Fibroblast of the conjunctiva (primary cell): ENCODE results near the gene EVC.

Experiments used
- DNase-seq: peaks from one replicate; pipeline ENCODE4 v3.0.0-alpha.2; 2010; ENCODE audit warnings: low read depth

The EVC gene

DNA sequence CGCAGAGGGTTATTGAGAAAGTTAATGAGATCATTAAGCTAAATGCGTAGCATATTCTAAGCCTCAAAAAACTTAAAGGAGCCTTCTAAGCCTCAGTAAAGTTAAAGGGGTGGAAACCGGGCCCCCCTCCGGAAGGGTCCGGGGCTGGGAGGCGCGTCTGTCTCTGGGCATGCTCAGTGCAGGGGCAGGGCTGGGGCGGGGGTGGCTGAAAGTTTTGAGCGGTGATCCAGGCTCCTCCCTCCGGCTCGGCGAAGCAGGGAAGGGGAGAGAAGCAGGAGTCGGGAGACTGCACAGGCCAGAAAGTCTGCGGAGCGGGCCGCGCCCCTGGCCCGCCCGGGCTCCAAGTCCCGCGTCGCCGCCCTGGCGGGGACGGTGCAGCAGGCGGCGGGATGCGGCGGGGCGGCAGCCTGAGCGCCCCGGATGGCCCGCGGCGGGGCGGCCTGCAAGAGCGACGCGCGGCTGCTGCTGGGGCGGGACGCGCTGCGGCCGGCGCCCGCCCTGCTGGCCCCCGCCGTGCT, at the start of gene EVC:
Gene EVC (plus strand): TSS at position 241 of the 518 bp plus-strand sequence. CDS start 180 bp downstream, at position 421.
- DNase-seq: peak; percentile 63

DNA sequence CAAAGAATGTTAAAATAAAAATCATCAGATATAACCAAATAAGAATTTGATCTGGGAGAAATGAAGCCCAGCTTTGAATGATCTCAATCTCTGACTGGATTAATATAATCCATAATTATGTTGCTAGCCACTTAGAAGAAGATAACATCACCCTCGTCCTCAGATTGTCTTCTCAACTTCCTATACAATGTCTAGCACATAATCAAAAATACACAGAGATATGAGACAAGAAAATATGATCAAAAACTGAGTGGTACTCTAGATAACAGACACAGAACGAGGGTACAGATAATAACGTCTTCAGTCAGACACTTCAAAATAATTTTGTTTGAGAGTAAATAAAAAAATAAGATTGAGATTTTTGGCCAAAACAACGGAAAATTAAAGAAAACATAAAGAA, 49.8 kb upstream of the EVC start:
- DNase-seq: no peak

DNA sequence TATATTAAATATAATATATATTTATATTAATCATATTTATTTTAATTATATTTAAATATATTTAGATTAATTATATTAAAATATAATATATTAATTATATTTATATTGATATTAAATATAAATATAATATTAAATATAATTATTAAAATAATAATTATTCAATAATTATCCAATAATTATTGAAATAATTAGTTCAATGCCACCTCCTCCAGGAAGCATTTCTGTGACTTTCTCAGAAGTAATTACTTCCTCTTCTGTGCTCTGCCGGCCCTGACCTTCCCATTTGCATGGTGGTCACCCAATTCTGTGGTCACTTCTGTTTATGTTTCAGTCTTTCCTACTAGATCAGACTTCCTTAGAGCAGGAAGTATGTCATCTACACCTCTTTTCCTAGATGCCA, 48.4 kb upstream of the EVC start:
- no peak for DNase-seq

DNA sequence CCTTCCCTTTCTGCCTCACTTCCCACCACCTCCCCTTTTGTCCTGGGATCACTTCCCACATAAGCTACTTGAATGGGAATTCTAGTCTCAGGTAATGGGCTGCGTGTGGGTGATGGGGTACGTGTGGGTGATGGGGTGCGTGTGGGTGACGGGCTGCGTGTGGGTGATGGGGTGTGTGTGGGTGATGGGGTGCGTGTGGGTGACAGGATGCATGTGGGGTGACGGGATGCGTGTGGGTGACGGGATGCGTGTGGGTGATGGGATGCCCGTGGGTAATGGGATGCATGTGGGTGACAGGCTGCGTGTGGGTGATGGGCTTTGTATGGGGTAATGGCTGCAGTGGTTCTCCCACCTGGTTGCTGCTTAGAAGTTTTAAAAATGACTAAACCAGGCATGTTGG, 46.2 kb upstream of the EVC start:
- no peak for DNase-seq

DNA sequence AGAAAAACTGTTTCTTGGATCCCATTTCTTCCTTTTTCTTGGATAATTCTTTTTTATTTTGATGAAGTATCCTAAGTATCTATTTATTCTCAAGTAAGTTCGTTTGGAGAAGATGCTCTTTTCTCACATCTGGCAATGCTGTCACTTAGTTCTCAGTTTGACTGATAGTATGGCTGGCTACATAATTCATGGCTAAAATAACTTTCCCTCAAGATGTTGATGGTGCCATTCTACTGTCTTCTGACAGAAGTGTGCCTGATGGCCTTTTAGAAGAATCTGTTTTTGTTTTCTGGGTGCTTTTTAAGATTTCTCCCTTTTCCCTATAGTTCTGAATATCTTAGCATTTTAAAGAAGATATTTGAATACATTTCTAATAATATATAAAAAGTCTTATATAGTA, 44.3 kb upstream of the EVC start:
- DNase-seq: no peak

DNA sequence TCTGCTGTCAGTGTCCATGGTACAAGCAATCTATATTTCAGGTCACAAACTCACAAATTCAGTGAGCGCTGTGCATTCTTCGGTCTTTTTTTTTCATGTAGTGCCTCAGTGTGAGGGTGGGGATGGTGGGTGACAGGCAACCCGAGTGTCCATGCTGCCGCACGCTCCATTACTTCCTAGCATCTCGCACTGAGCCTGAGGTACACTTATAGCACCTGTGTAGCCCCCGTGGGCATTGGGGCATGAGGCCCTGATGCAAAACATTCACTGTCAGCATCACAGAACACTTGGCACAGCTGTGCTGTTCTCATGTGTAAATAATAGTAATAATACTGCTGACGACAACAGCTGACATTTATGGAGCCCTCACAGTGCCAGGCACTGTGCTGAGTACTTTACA, 34.2 kb upstream of the EVC start:
- DNase-seq: no peak

DNA sequence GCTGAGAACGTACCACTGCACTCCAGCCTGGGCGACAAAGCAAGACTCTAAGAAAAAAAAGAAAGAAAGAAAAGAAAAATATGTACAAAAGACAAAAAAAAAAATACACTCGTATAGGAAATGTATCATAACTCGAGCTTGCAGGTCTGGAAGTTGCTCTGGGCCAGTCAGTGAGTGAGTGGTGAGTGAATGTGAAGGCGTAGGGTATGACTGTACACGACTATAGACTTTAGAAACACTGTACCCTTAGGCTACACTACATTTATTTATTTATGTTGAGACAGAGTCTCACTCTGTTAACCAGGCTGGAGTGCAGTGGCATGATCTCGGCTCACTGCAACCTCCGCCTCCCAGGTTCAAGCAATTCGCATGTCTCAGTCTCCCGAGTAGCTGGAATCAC, 32.0 kb upstream of the EVC start:
- no peak for DNase-seq

DNA sequence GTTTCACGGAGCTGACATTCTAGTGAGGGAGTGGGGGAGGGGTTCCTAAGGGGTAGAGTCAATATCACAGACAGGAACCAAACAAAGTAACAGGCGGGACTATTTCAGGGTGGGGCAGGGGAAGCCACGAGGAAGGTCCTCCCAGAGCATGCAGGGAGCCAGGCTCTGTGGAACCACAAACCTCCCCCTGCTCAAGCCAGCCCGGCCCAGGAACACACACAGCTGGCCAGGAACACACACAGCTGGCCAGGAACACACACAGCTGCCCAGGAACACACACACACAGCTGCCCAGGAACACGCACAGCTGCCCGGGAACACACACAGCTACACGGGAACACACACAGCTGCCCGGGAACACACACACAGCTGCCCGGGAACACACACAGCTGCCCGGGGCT, 27.4 kb upstream of the EVC start:
- DNase-seq: no peak

DNA sequence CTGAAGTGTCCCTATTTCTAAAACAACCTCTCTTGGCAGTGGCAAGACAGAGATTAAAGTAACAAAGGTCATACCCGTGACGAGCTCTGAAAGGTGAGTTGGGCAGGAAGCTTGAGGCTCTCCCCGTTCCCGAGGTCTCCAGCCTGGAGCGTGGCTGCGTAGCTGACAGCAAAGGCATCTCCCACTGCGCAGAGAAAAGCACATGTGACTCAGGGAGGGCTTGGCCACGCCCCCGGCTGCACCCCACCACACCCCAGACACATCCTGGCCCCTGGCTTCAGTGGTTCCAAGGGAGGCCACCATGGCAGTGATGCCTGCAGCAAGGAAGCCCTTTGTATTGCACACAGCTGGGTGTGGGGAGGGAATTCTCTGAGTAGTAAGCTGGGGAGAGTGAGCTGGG, 25.7 kb upstream of the EVC start:
- no peak for DNase-seq

DNA sequence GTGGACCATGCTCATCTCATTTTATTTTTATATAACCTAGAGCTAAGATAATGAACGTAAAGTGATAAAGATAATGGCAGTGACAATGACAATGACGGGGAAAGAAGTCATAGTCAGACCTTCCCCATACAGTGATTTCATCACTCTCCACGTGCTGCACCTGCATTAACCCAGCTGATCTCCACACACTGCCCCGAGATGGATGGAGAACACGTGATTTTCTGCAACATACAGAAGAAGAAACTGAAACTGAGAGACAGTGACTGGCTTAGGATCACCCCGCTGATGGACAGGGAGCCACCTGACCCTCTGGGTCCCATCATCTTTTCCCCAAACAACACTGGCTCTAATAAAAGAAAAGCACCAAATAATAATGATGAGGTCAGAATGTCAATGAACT, 24.7 kb upstream of the EVC start:
- DNase-seq: no peak

DNA sequence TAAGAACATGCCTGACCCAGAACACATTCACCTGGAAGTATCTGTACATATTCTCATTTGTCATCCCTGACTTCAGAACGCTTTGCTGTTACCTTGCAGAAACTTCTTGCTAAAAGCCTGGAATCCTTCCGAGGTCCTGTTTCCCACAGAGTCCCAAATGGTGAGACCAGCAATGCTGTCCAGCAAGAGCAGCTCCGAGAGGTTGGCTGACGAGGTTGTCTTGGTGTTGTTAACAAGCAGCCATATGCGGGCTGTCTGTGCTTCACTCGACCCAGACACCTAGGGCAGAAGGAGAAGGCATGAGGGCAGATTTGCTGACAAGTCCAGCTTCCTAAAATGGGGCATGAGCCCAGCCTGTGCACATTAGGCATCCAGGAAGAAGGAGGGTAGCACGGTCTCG, 21.9 kb upstream of the EVC start:
- DNase-seq: no peak

DNA sequence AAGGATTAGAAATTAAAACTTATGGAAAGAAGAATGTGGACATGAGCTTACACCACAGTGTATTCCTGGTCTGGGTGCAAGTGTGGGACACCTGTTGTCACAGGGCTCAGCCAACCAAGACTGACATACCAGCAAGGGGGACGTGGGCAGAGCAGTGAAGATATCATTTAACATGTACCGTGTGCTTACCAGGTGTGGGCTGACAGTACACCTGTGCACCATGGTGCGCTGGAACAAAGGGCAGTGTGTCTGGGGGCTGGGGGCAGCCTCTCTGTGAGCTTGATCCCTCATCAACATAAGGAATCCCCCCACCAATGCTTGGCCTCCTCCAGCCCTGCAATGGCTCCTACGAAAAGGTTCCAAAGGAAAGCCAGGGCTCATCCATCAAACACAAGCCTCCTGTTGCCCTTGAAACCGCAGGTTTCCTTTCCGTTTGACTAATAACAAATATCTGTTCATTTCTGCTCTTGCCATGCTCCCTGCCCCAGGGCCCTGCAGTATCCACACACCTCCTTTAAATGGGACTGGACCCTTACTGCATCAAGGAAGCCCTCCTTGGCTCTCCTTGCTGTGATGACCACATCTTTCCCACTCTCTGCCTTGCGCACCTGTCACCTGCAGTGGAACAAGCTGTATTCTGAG, 19.4 kb upstream of the EVC start:
- no peak for DNase-seq

DNA sequence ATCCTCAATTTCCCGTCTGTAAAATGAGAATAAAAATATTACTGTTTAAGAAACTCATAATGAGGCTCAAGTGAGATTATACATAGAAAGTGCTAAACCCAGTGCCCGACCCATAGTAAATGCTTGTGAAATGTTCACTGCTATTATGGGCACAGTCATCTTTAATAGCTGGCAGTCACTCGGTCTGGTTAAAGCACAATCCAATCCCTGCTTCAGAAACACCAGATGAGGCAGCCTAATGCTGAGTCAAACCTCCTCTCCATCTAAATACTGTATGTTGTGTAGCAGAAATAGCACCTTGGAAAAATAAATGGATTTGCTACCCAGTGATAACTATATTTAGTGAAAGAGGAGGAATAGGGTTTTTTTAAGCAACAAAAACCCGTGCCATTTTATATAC, 17.1 kb upstream of the EVC start:
- no peak for DNase-seq

DNA sequence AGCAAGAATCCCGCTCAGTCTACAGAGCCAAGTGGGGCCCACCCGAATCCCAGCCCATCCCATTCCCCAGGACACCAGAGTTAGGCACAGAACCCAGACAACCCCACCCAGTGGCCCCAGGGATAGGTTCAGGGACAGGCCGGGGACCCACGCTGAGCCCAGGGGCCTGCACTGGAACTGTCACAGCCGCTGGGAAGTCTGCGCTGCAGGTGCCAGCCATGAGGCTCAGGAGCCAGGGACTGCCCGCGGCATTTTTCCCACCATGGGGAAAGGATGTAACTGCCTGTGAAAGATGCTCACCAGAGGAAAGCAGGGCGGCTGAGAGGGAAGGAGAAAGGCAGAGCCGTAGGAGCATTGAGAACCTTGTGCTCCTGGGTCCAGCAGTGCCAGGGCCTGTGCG, 14.7 kb upstream of the EVC start:
- DNase-seq: no peak

DNA sequence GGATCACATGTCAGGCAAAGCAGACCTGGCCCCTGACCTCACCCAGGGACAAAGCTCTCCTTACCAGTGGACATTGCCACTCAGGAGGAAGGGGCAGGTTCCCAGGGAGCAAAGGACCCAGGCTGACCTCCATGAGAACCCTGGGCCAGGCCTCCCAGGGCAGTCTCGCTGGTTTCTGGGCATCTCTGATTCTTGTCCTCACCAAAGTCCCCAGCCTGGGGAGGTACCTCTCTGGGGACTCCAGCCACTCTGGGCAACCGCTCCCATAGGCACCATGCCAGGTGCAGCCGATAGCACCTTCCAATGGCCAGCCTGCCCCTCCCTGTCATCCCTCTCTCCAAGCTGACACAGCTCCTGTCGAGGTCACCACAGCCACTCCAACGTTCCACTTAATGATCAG, 10.5 kb upstream of the EVC start:
- DNase-seq: no peak

DNA sequence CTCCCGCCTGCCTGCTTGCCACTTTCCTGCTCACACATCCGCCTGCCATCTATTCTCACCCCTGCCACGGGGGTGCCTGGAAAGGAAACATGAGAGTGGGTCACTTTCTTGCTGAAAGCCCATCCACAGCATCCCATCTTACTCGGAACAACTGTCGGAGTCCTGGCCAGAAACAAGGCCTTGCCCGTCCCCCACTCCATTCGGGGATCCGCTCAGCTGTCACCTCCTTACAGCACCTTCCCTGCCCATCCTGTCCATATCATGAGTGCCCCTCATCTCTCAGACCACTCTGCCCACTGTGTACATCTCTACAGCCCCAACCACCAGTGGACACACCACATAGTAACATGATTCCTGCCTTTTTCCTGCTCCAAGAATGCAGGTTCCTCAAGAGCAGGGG, 9.0 kb upstream of the EVC start:
- DNase-seq: no peak

DNA sequence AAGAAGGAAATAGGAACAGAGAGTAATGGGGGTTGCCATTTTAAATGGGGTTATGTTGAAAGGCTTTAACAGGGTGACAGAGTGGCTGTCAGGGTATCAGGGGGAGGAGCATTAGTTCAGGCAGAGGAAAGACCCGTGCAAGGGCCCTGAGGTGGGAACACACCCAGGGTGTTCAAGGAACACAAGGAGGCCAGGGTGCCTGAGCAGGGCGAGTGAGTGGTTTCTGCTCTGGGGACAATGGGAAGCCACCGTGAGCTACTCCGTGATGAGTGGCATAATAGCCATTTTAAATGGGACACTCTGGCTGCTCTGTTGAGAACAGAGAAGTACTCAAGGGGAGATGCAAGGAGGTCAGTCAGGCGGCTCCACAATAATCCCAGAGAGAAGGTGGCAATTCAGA, 7.2 kb upstream of the EVC start:
- no peak for DNase-seq

DNA sequence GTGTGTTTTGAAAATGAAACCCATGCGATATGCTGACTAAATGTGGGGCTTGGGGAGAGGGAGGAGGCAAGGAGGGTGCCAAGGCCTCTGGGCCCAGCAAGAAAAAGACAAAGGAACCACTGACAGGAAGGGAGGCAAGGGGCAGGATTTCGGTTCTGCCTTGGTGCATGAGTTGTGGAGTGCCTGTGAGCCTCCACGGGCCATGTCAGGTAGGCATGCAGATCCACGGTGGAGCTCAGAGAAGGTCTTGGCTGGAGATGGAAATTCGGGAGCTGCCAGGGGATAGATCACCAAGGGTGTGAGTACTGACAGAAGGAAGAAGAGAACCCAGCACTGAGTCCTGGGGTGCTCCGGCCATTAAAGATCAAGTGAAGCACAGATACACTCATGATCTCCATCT, 6.7 kb upstream of the EVC start:
- DNase-seq: no peak

DNA sequence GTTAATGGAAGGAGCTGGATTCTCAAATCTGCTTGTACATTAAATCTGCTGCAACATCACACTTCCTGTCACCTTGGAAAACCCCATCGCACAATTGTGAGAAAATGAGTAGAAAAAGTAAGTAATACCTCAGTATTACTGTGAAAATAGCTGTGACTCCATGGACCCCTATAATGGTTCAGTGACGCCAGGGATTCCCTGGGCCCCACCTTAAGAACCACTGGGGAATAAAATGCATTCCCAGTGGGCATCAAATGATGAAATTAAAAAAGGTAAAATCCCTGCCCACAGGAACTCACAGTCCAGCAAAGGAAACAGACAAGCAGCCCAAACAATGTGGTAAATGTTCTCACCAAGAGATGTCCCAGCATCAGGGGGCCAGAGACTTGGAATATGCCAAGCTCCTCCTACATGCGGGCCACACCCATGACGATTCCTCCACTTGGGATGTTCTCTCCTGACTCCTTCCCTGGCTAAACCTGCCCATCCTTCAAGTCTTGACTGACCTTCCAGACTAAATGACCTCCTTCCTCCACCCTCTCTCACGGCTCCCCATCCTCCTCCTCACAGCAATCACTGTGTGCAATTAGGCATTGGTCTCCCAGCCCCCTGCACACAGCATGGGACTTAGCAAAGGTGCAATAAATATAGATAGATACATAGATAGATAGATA, 5.2 kb upstream of the EVC start:
- DNase-seq: no peak

DNA sequence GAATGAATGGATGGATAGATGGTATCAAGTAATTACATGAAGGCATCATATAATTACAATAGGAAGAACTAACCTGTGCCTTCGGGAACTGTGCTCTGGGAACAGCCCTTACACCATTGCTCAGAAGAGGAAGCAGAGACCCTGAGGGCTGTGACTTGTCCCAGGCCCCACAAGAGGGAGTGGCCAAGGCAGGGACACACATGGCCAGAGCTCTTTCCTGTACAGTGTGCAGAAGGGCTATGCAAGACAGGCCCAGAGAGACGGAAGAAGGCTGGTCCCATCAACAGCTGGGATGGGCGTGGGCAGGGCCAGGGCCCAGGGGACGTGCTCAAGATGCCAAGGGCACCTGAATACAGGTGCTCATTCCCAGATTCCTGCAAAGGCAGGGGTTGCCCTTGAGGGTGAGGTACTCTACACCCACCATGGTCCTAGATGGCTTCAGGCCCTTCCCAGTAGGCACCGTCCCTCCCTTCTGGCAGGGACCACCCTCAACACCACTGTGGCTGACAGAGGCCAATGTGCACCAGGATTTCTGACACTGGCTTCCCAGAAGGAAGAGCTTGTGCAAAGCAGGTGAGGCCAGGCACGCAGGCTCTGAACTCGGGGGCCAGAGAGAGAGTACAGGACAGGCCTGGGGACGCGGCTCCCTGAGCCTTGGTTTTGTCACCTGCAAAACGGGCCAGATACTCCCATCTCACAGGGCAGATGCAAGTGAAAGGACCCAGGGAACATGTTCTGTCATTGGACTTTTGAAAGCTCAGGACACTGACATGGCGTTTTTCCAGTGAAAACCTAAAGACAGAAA, 4.3 kb upstream of the EVC start:
- no peak for DNase-seq

DNA sequence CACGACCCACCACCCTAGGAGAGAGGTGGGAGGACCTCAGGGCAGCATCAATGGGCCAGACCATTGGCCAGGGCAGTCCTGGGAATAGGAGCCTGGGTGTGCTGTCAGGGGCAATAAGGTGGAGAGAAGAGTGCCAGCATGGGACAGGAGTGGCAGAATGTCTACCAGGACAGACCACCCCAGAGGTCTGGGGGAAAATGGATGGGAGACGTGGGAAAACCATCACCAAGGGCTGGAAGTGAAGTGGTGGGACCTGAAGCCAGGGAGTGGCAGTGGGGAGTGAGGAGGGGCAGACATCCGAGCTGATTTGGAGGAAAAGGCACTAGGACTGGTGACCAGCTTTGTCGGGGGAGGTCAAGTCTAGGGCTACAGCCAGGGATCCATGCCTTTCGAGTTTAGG, 3.6 kb upstream of the EVC start:
- no peak for DNase-seq

DNA sequence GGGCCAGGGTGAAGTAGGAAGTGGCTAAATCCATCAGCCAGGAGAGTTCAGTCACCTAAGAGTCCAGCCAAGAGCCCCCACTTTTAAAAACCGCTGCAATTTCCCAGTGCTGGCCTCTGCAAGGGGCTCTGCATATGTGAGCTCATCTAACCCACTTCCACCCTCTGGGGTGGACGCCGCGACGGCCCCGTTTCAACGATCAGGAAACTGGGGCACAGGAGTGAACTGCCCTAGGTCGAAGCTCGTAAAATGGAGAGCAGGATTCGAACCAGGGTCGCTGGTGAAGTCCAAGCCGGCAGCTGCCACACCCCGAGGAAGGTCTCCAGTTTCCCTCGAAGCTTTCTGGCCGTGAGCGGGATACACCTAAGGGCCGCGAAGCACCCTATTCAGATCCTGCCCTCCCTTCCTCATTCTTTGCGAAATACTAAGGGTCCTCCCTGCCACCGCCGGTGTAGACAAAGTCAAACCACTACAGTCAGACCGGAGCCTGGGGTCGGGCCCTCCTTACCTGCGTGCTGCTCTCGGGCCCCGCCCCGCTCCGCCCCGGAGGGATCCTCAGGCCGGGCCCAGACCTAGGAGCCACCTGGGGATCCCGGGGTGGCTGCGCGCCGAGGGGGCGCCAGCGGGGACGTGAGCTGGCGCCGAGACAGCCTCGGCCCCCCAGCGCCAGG, 3.1 kb upstream of the EVC start:
- DNase-seq: no peak
